ENCODE data around the gene SEC11C. TPM values are rescaled to one million over a fixed set of nuclear protein-coding genes. Genes with fewer than 3 reads are reported as not detected.

The SEC11C gene
- total RNA-seq, 2 experiments from 2014 or later = 45.7 to 48.8 TPM

DNA sequence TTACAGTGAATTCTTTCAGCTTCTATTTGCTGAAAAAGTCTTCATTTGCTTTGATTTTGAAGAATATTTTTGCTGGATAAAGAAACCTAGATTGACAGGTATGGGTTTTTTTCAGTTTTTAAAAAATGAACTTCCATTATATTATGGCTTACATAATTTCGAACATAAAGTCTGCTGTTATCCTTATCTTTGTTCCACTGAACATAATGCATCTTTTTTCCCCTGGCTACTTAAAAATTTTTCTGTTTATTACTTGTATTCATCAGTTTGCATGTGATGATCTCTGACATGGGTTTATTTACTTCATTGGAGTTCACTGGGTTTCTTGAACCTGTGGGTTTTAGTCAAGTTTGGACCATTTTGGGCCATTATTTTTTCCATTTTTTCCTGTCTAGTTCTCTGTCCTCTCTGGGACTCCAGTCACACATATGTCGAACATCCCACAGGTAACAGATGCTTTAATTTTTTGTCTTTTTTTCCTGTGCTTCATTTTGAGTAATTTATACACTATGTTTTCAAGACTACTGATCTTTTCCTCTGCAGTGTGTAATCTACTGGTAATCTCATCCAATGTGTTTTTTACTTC lies 33.1 kb downstream of the SEC11C start:
- H3K27ac Mint-ChIP-seq = no peak overlapping the region
- peaks cover 9% of the 10 kb centered on the region for H3K27me3 Mint-ChIP-seq
- ATAC-seq = no peak
- no peak overlapping the region for H3K4me3 Mint-ChIP-seq
- TF ChIP-seq, protein P1, sequence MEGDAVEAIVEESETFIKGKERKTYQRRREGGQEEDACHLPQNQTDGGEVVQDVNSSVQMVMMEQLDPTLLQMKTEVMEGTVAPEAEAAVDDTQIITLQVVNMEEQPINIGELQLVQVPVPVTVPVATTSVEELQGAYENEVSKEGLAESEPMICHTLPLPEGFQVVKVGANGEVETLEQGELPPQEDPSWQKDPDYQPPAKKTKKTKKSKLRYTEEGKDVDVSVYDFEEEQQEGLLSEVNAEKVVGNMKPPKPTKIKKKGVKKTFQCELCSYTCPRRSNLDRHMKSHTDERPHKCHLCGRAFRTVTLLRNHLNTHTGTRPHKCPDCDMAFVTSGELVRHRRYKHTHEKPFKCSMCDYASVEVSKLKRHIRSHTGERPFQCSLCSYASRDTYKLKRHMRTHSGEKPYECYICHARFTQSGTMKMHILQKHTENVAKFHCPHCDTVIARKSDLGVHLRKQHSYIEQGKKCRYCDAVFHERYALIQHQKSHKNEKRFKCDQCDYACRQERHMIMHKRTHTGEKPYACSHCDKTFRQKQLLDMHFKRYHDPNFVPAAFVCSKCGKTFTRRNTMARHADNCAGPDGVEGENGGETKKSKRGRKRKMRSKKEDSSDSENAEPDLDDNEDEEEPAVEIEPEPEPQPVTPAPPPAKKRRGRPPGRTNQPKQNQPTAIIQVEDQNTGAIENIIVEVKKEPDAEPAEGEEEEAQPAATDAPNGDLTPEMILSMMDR (IDR thresholded peaks at IDR 0.05) = no peak
- H3K9me3 Mint-ChIP-seq = peaks cover 20% of the 10 kb centered on the region
- ChIA-PET POLR2A (no interaction called here), CTCF (no interaction called here)
- DNase-seq = no peak
- no peaks in the 10 kb centered on the region for H3K4me1 Mint-ChIP-seq (ENCODE audit: low read depth)
- H3K36me3 Mint-ChIP-seq (ENCODE audit: low read depth) = no peaks in the 10 kb centered on the region
- intact Hi-C loops (cut with micrococcal nuclease) = no loop called here

DNA sequence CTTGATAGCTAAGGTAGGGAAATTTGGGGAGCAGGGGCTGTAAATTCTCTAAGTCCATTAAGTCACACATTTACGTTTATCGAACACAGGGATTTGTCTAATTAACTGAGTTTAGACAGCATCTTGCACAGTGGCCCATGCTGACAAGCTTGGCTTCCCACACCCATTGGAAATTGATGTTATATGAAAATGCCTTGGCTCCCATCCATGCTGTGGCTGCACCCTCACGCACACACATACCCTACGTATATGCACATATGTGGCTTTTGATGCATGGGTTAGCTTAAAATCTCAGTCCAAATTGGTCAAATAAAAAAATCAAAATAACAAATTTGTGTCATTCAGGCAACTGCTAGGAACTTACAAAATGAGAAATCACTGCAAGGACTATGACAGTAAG lies 37.8 kb downstream of the SEC11C start:
- Mint-ChIP-seq H3K27me3 (peaks cover 6% of the 10 kb centered on the region), H3K4me3 (no peak overlapping the region), H3K4me1 (ENCODE audit: low read depth) (no peaks in the 10 kb centered on the region), H3K36me3 (ENCODE audit: low read depth) (no peaks in the 10 kb centered on the region), H3K9me3 (peaks cover 12% of the 10 kb centered on the region), H3K27ac (no peak overlapping the region)
- ChIA-PET POLR2A (no interaction called here), CTCF (interaction anchor here (1.5 to 1.6 kb wide), 2 partner anchors 28 to 107 kb away, joined by 3 to 4 read pairs; no protein-coding TSS in a partner anchor)
- TF ChIP-seq, protein P1 (IDR thresholded peaks at IDR 0.05) = no peak
- DNase-seq (no peak), ATAC-seq (no peak)
- intact Hi-C loops (cut with micrococcal nuclease) = no loop called here

- Mint-ChIP-seq H3K36me3 (ENCODE audit: low read depth) (no peaks in the 10 kb centered on the region), H3K27me3 (peaks cover 9% of the 10 kb centered on the region), H3K4me1 (ENCODE audit: low read depth) (no peaks in the 10 kb centered on the region), H3K4me3 (no peak overlapping the region), H3K27ac (no peak overlapping the region), H3K9me3 (no peaks in the 10 kb centered on the region)
- DNase-seq (no peak), ATAC-seq (no peak)
- intact Hi-C loops (cut with micrococcal nuclease) = no loop called here
- TF ChIP-seq, protein P1 (IDR thresholded peaks at IDR 0.05) = no peak
- ChIA-PET POLR2A (no interaction called here), CTCF (no interaction called here)
Observed at GRCh38 chr18:59180150-59180845, 40.6 kb downstream of the SEC11C start.

DNA sequence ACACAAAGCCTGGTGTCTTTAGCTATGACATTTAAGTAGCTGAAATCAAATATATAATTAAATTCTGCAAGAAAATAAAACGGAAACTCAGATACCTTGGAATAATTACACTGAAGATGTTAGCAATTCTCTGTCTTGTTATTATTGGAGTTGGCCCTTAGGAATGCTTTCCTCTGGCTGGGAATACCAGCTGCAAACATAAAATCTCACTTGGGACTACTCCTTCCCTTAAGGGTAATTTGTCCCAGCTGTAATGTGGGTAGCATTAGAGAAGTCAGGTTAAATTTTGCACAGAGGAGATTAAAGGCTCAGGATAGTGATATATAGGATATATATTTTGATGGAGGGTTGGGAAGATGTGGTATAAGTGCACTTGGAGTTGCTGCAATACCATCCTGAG lies 43.0 kb downstream of the SEC11C start:
- Mint-ChIP-seq H3K36me3 (ENCODE audit: low read depth) (no peaks in the 10 kb centered on the region), H3K27me3 (peaks cover 8% of the 10 kb centered on the region), H3K4me3 (no peak overlapping the region), H3K9me3 (no peaks in the 10 kb centered on the region), H3K4me1 (ENCODE audit: low read depth) (no peaks in the 10 kb centered on the region), H3K27ac (no peak overlapping the region)
- ATAC-seq (no peak), DNase-seq (no peak)
- TF ChIP-seq, protein P1 (IDR thresholded peaks at IDR 0.05) = no peak
- intact Hi-C loops (cut with micrococcal nuclease) = no loop called here
- ChIA-PET CTCF (no interaction called here), POLR2A (no interaction called here)

- DNase-seq = no peak
- TF ChIP-seq, protein P1 (IDR thresholded peaks at IDR 0.05) = no peak
- ChIA-PET POLR2A (no interaction called here), CTCF (no interaction called here)
- intact Hi-C loops (cut with micrococcal nuclease) = no loop called here
- no peaks in the 10 kb centered on the region for H3K4me1 Mint-ChIP-seq (ENCODE audit: low read depth)
- H3K27me3 Mint-ChIP-seq = peaks cover 5% of the 10 kb centered on the region
- no peak overlapping the region for H3K4me3 Mint-ChIP-seq
- H3K27ac Mint-ChIP-seq = no peak overlapping the region
- ATAC-seq = no peak
- H3K36me3 Mint-ChIP-seq (ENCODE audit: low read depth) = no peaks in the 10 kb centered on the region
- H3K9me3 Mint-ChIP-seq = no peaks in the 10 kb centered on the region
Observed at GRCh38 chr18:59189008-59189407, 49.3 kb downstream of the SEC11C start.
